NCI-H2227 (cell line): ENCODE results near the gene CACNA1A.
"Not testable (repeated sequence)": the region's sequence is repeated elsewhere in the genome, so short reads cannot be mapped to it uniquely, and the experiment has no call there.

ENCODE experiments used
- DNase-seq: peaks from one replicate; lab custom pipeline; 2025; ENCODE audit not compliant: unreplicated experiment; lab: John Stamatoyannopoulos, UW

CACNA1A gene

DNA sequence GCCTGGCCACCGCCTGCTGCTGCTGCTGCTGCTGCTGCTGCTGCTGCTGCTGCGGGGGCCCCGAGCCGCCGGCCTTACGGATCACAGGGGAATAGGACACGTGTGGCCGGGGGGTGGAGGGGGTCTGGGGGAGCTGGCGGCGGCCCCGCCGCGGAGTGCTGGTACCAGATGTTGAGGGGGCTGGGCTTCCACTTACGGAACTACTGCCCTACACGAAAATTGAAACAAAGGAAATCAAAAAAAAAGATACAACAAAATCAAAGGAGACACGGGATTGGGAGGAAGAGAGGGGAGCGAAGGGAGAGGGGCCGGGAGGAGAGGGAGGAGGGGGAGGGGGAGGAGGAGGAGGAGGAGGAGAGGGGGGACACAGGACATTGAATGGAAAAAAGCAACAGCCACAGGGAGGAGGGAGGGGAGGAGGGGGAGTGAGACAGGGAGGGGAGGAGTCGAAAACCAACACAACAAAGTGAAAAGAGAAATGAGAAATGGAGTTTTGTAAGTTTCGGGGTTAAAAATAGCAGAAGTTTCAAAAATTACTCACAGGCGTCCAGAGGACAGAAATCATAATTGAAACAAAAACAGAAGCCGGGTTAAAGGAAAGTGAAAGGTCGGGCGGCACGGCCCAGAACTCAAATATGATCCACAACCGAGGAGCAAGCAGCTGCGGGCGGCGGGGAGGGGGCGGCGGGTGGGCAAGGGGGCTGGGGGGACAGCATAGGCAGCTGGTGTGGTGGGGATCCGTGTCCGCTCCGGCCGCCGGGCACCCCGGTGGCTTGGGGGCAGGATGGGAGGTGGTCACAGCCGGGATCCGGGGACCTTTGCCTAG, 298.2 kb downstream of the CACNA1A start:
- DNase-seq = no peak

DNA sequence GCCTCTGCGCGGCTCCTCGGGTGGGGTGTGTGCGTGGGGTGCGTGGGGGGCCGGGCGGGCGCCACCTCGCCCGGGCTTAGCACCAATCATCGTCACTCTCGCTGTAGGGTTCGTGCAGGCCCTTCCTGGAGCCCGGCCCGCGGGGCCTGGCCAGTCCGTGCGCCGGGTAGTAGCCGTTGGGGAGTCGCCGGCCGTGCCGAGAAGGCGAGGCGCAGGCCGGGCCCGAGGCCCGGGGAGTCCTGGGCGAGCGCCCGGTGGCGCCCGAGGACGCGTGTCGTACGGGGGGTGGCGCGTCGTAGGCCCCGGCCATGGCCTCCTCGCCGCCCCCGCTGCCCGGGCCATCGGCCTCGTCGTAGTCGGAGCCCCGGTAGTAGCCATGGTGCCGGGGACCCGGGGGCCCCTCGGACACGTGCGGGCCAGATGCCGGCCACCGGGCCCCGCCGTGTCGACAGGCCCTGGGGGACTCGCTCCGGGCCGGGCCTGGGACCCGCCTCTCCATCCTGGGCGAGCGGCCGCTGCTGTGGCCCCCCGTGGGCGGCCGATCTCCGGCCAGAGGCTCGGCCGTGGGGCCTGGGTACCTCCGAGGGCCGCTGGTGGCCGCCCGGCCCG, 298.9 kb downstream of the CACNA1A start:
- no peak for DNase-seq

DNA sequence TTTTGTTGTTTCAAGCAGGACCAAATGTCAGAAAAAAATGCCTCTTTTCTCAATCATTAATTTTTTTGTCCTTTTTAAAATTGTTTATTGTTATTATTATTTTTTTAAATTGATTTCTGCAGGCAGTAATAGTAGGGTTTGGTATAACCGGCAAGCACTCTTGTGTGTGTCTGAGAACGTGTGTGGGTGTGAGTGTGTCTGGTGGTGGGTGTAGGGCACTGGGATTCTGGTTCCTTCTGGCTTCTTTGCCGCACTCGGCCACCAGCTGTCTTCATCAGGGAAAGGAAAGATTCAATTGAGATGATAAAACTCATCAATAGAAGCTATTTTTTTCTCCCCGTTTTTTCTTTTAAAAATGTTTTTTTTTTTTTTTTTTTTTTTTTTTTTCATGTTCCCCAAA, 299.7 kb downstream of the CACNA1A start:
- DNase-seq = no peak

DNA sequence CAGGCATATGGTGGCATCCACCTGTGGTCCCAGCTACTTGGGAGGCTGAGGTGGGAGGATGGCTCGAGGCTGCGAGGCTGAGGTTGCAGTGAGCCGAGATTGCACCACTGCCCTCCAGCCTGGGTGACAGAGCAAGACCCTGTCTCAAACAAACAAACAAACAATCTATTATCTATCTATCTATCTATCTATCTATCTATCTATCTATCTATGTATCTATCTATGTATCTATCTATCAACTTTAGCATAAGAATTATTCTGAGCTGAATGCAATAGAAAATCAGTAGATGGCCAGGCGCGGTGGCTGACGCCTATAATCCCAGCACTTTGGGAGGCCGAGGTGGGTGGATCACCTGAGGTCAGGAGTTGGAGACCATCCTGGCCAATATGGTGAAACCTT, 304.2 kb downstream of the CACNA1A start:
- not testable (repeated sequence) for DNase-seq

DNA sequence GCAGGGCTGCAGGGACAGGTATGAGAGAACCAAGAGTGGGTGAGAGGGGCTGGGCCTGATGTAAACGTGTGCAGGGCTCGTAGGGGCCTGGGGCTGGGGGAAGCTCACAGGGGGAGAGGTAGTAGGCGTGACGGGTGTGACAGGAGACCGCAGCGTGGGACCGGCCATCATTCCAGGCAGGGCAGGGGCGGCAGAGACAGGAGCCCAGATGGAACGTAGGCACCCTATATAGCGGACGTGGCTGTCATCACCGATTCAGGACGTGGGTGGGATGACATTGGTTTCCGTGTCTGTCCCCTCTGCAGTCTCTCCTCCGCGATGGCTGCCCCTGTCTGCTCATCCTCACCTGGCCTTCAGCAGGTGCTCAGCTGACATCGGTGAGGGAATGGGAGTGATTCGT, 307.6 kb downstream of the CACNA1A start:
- no peak for DNase-seq

DNA sequence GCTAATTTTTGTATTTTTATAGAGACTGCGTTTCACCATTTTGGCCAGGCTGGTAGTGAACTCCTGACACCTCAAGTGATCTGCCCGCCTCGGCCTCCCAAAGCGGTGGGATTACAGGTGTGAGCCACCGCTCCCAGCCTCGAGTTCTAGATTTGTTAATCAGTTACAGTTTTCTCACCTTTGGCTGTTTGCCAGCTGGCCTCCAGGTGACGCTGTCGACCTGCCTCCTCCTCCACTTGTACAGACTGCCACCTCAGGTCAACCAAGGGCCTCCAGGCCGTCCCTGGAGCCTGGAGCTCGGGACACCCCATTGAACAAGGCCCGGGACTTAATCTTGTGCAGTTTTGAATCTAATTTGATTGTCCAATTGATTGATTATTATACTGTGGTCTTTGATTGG, 310.6 kb downstream of the CACNA1A start:
- no peak for DNase-seq

DNA sequence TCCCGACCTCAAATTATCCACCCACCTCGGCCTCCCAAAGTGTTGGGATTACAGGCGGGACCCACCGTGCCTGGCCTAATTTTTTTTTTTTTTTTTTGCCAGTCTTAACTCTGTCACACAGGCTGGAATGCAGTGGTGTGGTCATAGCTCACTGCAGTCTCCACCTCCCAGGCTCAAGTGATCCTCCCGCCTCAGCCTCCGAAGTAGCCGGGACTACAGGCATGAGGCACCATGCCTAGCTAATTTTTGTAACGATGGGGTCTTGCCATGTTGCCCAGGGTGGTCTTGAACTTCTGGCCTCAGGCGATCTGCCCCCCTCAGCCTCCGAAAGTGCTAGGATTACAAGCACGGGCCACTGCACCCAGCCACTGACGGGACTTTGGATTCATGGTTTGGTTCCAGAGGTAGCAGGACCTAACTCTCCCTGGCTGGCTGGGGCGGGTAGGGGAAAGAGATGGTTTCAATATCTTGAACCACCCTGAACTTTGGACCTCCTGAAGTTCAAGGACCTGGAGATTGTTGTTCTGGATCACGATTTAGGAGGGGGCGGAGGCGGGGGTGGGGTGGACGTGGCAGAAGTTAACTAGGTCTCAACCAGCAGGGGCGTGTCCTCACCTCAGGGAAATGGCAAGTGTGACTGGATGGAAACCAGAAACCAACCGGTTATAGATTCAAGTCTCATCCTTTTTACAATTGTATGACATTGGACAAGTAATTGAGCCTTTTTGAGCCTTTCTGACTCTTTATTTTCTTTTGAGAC, 315.3 kb downstream of the CACNA1A start:
- no peak for DNase-seq

DNA sequence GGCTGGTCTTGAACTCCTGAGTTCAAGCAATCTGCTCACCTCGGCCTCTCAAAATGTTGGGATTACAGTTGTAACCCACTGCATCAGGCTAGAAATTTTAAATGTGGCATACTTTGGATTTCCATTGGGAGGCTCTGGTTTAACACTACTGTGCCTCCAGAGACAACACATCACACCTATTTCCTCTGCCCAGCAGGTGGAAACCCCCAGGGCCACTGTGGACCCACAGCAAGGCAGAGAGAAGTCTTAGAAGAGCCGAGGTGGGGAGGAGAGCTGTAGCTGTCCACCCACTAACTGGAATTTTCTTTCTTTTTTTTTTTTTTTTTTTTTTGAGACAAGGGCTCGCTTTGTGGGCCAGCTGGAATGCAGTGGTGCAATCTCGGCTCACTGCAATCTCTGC, 316.7 kb downstream of the CACNA1A start:
- DNase-seq = no peak

DNA sequence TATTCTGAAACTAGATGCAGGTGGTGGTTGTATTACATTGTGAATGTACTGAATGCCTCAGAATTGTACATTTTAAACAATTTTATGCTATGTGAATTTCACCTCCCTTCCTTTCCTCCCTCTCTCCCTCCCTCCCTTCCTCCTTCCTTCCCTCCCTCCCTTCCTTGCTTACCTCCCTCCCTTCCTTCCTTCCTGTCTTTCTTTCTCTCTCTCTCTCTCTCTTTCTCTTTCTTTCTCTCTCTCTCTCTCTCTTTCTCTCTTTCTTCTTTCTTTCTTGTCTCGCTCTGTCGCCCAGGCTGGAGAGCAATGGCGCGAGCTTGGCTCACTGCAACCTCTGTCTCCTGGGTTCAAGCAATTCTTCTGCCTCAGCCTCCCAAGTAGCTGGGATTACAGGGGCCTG, 318.9 kb downstream of the CACNA1A start:
- no peak for DNase-seq

DNA sequence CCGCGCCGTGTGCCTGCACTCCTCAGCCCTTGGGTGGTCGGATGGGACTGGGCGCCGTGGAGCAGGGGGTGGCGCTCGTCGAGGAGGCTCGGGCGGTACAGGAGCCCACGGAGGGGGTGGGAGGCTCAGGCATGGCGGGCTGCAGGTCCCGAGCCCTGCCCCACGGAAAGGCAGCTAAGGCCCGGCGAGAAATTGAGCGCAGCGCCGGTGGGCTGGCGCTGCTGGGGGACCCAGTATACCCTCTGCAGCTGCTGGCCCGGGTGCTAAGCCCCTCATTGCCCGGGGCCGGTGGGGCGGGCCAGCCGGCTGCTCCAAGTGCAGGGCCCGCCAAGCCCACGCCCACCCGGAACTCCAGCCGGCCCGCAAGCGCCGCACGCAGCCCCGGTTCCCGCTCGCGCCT, 319.6 kb downstream of the CACNA1A start:
- not testable (repeated sequence) for DNase-seq

DNA sequence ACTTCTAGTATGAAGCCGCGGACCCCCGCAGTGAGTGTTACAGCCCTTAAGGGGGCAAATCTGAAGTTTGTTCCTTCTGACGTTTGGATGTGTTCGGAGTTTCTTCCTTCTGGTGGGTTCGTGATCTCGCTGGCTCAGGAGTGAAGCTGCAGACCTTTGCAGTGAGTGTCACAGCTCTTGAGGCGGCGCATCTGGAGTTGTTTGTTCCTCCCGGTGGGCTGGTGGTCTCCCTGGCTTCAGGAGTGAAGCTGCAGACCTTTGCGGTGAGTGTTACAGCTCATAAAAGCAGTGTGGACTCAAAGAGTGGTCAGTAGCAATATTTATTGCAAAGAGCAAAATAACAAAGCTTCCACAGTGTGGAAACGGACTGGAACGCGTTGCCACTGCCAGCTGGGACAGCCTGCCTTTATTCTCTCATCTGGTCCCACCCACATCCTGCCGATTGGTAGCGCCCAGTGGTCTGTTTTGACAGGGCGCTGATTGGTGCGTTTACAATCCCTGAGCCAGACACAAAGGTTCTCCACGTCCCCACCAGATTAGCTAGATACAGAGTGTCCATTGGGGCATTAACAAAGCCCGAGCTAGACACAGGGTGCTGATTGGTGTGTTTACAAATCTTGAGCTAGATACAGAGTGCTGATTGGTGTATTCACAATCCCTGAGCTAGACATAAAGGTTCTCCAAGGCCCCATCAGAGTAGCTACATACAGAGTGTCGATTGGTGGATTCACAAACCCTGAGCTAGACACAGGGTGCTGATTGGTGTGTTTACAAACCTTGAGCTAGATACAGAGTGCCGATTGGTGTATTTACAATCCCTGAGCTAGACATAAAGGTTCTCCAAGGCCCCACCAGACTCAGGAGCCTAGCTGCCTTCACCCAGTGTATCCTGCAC, 320.3 kb downstream of the CACNA1A start:
- not testable (repeated sequence) for DNase-seq

DNA sequence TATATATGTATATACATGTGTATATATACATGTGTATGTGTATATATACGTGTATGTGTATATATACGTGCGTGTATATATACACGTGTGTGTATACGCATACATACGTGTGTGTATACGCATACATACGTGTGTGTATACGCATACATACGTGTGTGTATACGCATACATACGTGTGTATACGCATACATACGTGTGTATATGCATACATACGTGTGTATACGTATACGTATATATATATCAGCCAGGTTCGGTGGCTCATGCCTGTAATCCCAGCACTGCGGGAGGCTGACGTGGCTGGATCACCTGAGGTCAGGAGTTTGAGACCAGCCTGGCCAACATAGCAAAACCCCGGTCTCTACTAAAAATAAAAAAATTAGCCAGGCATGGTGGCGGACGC, 321.4 kb downstream of the CACNA1A start:
- DNase-seq = not testable (repeated sequence)

DNA sequence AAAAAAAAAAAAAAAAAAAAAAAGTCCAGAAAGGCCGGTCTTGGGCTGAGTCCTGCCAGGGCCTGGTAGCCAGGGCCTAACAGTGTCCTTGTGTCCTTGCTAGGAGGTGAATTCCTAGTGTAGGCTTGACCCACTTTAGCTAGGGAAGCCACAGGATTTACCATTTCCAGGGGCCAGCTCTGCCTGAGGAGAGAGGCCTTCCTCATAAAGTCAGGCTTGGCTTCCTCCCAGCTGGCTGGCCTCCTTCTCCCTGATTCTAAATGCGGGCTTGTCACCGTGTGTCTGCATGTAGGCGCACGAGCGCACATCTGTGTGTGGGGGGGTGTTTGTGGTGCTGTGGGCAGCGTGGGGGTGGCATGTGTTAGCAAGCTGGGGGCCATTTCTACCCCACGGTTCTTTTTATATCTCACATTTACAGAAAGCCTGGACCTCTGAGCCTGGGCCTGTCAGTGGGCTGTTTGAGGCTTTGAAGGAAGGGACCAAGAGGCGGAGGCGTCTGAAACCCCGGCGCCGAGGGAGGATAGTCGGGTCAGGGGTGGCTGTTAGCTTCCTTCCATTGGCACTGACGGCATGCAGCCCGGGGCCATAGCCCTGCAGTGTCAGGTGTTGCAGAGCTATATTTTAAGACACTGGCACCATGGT, 324.4 kb downstream of the CACNA1A start:
- DNase-seq = no peak

DNA sequence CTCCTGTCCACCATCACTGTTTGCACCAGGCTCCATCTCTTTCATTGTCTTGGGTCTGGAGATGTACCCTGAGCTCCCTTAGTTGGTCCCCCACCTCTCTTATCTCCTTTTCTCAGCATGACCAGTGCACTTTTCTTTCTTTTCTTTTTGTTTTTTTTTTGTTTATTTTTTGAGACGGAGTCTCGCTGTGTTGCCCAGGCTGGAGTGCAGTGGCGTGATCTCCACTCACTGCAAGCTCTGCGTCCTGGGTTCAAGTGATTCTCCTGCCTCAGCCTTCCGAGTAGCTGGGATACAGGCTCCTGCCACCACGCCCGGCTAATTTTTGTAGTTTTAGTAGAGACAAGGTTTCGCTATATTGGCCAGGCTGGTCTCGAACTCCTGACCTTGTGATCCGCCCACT, 328.0 kb downstream of the CACNA1A start:
- not testable (repeated sequence) for DNase-seq

DNA sequence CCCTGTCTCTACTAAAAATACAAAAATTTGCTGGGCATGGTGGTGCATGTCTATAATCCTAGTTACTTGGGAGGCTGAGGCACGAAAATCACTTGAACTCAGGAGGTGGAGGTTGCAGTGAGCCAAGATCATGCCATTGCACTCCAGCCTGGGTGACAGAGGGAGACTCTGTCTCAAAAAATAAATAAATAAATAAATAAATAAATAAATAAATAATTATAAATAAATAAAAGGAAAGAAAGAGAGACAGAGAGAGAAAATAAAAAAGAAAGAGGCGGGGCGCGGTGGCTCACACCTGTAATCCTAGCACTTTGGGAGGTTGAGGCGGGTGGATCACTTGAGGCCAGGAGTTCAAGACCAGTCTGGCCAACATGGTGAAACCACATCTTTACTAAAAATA, 328.7 kb downstream of the CACNA1A start:
- DNase-seq = not testable (repeated sequence)

DNA sequence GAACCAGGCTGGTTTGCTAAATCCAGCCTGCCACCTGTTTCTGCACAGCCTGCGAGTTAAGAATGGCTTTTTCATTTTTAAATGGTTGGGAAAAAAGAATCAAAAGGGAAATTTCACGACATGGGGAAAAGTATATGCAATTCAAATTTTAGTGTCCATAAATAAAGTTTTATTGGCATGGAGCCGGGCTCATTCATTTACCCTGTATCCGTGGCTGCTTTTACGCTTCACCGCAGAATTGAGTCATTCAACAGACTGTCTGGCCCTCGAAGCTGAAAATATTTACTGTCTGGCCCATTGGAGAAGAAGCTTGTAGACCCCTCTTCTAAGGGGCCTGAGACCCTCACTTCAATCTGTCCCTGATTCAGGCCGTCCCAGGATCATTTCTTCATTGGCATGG, 329.9 kb downstream of the CACNA1A start:
- DNase-seq = no peak

DNA sequence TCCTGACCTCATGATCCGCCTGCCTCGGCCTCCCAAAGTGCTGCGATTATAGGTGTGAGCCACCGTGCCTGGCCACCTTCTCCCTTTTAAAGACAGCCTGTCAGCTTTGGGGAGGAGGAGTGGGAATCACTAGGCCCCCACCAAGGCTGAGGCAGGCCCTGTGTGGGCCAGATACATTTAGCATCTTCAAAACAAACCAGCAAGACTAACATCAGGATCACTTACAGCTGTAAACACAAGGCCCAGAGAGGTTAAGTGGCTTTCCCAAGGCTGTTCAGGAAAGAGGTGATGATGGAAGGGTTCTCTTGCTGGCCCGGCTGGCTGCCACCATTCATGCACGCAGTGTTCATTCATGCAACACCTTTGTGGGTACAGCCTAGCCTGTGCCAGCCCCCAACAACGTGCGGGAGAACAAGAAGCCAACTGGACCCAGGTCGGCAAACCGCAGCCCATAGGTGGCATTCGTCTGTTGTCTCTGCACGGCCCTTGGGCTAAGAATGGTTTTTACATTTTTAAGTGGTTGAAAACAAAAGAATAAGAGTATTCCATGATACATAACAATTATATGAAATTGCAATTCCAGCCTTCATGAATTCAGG, 333.0 kb downstream of the CACNA1A start:
- DNase-seq = no peak

DNA sequence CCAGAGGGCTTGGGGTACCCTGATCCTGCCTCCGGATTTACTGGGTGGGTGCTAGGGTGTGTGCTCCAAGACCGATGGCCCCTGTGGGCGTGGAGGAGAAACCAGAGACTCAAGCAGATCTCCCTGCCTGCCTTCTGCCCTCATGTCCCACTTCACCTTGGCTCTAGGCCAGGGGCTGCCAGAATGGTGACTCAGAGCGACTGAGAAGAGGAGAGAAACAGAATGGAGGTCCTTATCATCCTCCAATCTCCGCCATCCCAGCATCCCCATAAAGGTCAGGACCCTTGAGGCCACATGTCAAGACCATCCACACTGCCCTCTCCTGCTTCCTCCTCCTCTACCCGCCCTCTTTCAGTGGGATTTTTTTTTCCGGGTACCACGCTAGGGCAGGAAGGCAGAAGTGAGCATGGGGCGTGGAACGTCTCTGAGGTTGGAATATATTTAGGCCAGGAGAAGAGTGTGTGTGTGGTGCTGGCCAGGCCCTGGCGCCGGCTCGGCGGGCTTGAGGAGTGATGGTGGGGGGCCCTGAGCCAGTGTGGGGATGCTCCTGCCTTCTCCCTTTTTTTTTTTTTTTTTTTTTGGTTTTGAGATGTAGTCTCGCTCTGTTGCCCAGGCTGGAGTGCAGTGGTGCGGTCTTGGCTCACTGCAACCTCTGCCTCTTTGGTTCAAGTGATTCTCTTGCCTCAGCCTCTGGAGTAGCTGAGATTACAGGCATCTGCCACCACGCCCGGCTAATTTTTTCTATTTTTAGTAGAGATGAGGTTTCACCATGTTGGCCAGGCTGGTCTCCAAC, 333.7 kb downstream of the CACNA1A start:
- peak; percentile 36 for DNase-seq

DNA sequence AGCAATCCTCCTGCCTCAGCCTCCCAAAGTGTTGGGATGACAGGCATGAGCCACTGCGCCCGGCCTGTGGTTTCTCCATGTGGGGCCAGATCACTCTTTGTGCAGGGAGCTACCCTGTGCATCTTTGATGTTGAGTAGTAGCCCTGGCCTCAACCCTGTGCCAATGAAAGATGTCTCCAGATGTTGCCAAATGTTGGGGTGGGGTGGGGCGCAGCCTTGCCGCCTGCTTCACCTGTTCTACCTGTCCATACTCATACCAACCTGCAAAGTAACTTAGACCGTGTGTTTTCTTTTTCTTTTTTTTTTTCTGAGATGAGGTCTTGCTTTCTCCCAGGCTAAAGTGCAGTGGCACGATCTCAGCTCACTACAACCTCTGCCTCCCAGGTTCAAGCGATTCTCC, 335.1 kb downstream of the CACNA1A start:
- DNase-seq = no peak
